GM18508 (cell line): ENCODE results near the gene ALG9.

Experiments used
- ATAC-seq: cut with Tn5 transposase; IDR thresholded peaks from one replicate; pipeline ENCODE4 v1.9.1; 2021; ENCODE audit warnings: moderate number of reproducible peaks; ENCODE audit not compliant: insufficient read depth, unreplicated experiment

ALG9 gene, protein sequence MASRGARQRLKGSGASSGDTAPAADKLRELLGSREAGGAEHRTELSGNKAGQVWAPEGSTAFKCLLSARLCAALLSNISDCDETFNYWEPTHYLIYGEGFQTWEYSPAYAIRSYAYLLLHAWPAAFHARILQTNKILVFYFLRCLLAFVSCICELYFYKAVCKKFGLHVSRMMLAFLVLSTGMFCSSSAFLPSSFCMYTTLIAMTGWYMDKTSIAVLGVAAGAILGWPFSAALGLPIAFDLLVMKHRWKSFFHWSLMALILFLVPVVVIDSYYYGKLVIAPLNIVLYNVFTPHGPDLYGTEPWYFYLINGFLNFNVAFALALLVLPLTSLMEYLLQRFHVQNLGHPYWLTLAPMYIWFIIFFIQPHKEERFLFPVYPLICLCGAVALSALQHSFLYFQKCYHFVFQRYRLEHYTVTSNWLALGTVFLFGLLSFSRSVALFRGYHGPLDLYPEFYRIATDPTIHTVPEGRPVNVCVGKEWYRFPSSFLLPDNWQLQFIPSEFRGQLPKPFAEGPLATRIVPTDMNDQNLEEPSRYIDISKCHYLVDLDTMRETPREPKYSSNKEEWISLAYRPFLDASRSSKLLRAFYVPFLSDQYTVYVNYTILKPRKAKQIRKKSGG

GRCh38 chr11:111870886-111871692 lies at the start of gene ALG9:
Gene ALG9, minus strand, starts transcription at chr11:111871581. Its CDS starts 99 bp downstream, at chr11:111871482.
- peak; percentile 45 for ATAC-seq

DNA sequence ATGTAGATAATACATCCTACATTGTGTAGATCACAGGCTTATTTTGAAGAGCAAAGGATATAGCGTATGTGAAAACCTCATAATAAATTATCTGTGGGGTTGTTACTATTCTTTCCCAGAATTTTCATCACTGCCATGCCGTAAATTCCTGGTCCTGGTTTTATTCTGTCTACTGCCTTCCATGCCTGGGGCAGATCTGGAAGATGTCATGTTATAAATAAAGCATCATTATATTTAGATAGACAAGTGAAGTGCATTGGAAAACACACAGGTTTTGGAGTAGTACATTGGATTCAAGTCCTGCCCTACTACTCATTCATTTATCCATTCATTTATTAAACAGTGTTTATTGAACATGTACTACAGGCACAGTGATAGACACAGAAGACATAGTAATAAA lies 49.5 kb upstream of the ALG9 start:
- ATAC-seq = no peak

GRCh38 chr11:111918390-111919256 lies 47.2 kb upstream of the ALG9 start, which contains the start of gene C11orf52:
Gene C11orf52, plus strand, starts transcription at chr11:111918913. Its CDS starts 60 bp downstream, at chr11:111918973.
- no peak for ATAC-seq

DNA sequence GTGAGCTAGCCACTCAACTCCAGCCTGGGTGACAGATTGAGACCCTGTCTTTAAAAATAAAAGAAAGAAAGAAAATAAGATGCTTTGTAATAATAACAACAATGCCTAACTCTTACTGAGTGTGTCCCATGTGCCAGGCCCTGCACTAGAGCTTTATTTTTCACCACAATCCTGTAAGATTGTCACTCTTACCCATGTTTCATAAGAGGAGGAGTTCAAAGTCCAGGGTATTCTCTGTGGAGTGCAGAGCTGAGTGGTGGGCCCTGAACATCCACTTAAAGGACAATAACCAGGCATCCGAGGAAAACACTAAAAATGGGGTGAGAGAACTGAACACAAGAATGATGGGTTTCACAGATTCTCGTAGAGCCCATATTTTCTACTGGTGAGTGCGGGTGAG lies 46.4 kb upstream of the ALG9 start:
- ATAC-seq = no peak

- ATAC-seq = no peak
Measured at GRCh38 chr11:111917312-111917711, 45.9 kb upstream of the ALG9 start.

- ATAC-seq = no peak
Measured at GRCh38 chr11:111916768-111917167, 45.4 kb upstream of the ALG9 start.

- ATAC-seq = no peak
Measured at GRCh38 chr11:111913997-111914396, 42.6 kb upstream of the ALG9 start.

- ATAC-seq = no peak
Measured at GRCh38 chr11:111913031-111913861, 41.9 kb upstream of the ALG9 start.

DNA sequence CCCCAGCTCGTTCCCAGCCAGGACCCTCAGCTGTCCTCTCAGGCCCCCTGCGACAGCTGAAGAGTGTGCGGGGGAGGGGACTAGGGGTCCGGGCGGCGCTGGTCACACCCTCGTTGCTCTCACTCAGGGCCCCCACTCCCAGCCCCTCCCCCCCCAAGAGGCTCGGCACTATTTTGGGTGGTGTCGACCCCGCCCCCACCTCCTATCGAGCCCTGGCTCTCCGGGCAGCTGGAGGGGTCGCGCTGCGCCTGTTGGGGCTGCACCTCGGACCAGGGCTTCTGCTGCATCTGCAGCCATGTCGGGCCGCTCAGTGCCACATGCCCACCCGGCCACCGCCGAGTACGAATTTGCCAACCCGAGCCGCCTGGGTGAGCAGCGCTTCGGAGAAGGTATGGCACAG lies 41.2 kb upstream of the ALG9 start, which contains the start of gene HSPB2:
Gene HSPB2, plus strand, starts transcription at position 200 of the 400 bp plus-strand sequence. Its CDS starts 96 bp downstream, at position 296.
- no peak for ATAC-seq

DNA sequence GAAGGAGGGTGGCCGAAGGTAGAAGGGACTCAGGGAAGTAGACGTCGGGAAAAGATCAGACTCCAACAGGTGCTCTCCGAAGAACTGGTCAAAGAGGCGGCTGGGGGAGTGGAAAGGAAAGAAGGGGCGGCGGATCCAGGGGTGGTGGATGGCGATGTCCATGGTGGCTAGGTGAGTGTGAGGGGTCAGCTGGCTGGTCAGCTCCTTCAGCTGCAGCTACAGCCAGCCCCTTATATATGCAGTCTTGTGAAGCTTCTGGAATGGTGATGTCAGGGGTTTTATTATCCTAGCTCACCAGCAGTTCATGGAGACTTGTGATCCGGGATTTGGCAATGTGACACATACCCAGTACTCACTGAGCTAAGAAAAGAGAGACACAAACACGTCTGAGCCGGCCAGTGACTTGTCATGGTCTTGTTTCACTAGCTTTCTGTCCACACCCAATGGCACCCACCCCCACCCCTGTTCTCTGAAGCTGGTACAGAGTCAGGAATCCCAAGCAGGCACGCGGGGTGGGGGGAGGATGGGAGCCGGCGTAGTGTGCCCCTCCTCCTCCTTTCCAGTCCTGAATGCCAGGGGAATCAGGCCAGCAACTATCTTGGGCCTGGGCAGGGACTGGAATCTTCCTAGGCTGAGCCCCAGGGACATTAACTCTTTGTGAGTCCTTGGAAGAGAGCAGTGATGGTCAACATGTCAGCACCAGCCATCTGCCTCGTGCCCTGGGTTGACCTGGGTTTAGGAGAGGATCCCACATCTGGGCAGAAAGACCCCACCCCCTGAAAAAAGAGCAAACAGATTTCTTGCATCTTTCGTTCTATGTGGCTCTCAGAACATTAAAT lies 40.4 kb upstream of the ALG9 start, which contains the start of gene CRYAB:
Gene CRYAB, minus strand, starts transcription at position 208 of the 839 bp plus-strand sequence. Its CDS starts 46 bp downstream, at position 162.
- ATAC-seq = no peak

GRCh38 chr11:111910676-111911562 lies 39.5 kb upstream of the ALG9 start:
- ATAC-seq = no peak

DNA sequence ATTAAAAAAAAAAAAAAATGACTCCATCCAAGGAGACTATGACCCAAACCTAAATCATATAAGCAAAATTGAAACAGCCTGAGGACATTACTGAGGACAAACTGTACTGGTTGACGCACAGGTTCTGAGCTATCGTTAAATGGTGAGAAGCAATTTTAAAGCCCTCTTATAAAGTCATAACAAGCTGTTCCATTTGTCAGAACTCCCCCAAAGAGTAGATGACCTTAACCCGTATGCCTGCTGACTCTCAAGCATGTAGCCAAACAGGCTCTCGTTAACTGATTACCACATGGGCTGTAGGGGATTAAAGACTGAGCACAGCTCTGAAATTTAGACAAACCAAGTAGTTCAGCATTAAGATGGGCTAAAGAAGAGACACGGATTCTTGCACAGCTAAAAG lies 38.0 kb upstream of the ALG9 start:
- ATAC-seq = no peak

GRCh38 chr11:111908639-111909305 lies 37.4 kb upstream of the ALG9 start:
- ATAC-seq = no peak

- ATAC-seq = no peak
Measured at GRCh38 chr11:111906680-111907079, 35.3 kb upstream of the ALG9 start.

GRCh38 chr11:111905411-111905810 lies 34.0 kb upstream of the ALG9 start:
- no peak for ATAC-seq

DNA sequence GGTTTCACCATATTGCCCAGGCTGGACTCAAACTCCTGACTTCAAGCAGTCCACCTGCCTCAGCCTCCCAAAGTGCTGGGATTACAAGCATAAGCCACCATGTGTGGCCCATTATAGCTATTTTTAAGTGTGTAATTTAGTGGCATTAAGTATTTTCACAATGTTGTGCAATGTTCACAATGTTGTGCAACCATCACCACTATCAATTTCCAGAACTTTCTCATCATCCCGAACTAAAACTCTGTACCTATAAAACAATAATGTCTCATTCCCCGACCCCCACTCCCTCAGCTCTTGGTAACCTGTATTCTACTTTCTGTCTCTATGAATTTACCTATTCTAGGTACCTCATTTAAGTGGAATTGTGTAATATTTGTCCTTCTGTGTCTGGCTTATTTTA lies 15.5 kb upstream of the ALG9 start:
- ATAC-seq = no peak
